Measurements from ENCODE around the gene RBM24.

DNA sequence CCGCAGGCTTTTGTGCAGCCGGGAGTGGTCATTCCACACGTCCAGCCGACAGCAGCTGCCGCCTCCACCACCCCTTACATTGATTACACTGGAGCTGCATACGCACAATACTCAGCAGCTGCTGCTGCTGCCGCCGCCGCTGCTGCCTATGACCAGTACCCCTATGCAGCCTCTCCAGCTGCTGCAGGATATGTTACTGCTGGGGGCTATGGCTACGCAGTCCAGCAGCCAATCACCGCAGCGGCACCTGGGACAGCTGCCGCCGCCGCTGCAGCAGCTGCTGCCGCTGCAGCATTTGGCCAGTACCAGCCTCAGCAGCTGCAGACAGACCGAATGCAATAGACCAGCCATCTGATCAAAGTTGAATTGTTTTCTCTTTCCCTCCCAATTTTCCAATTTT is 10.6 kb downstream of the RBM24 start:
- TF ChIP-seq FOXA1 (IDR thresholded peaks at IDR 0.05) (no peak), HNF4G (IDR thresholded peaks at IDR 0.05) (no peak), ZBTB33 (IDR thresholded peaks at IDR 0.05) (no peak), RAD21 (IDR thresholded peaks at IDR 0.05) (no peak), EGR1 (IDR thresholded peaks at IDR 0.05; ENCODE audit: low read depth in 2 of 2) (no peak), JUND (IDR thresholded peaks at IDR 0.05) (no peak), GABPA (IDR thresholded peaks at IDR 0.05 in 1 of 2, conservative IDR thresholded peaks at IDR 0.05 in 1 of 2) (no peak)
- TF ChIP-seq, protein P1, sequence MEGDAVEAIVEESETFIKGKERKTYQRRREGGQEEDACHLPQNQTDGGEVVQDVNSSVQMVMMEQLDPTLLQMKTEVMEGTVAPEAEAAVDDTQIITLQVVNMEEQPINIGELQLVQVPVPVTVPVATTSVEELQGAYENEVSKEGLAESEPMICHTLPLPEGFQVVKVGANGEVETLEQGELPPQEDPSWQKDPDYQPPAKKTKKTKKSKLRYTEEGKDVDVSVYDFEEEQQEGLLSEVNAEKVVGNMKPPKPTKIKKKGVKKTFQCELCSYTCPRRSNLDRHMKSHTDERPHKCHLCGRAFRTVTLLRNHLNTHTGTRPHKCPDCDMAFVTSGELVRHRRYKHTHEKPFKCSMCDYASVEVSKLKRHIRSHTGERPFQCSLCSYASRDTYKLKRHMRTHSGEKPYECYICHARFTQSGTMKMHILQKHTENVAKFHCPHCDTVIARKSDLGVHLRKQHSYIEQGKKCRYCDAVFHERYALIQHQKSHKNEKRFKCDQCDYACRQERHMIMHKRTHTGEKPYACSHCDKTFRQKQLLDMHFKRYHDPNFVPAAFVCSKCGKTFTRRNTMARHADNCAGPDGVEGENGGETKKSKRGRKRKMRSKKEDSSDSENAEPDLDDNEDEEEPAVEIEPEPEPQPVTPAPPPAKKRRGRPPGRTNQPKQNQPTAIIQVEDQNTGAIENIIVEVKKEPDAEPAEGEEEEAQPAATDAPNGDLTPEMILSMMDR (IDR thresholded peaks at IDR 0.05; ENCODE audit: low read depth, low read length, missing input control) = no peak
- TF ChIP-seq, protein P2, sequence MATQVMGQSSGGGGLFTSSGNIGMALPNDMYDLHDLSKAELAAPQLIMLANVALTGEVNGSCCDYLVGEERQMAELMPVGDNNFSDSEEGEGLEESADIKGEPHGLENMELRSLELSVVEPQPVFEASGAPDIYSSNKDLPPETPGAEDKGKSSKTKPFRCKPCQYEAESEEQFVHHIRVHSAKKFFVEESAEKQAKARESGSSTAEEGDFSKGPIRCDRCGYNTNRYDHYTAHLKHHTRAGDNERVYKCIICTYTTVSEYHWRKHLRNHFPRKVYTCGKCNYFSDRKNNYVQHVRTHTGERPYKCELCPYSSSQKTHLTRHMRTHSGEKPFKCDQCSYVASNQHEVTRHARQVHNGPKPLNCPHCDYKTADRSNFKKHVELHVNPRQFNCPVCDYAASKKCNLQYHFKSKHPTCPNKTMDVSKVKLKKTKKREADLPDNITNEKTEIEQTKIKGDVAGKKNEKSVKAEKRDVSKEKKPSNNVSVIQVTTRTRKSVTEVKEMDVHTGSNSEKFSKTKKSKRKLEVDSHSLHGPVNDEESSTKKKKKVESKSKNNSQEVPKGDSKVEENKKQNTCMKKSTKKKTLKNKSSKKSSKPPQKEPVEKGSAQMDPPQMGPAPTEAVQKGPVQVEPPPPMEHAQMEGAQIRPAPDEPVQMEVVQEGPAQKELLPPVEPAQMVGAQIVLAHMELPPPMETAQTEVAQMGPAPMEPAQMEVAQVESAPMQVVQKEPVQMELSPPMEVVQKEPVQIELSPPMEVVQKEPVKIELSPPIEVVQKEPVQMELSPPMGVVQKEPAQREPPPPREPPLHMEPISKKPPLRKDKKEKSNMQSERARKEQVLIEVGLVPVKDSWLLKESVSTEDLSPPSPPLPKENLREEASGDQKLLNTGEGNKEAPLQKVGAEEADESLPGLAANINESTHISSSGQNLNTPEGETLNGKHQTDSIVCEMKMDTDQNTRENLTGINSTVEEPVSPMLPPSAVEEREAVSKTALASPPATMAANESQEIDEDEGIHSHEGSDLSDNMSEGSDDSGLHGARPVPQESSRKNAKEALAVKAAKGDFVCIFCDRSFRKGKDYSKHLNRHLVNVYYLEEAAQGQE (IDR thresholded peaks at IDR 0.05) = no peak
